WTC11 (cell line): ENCODE measurements around the gene MTFMT.

ENCODE experiments used
- ATF3 ChIP-seq: sonication (generic); formaldehyde crosslinking; conservative IDR thresholded peaks from 2 replicates; pipeline ENCODE4 v1.8.1; 2022; ENCODE audit warnings: mild to moderate bottlenecking, missing genetic modification reagents
- CTCF ChIP-seq: fragments of 200-600 bp; IDR thresholded peaks from 2 replicates; pipeline ENCODE4 v1.8.0; 2022; ENCODE audit warnings: antibody characterized with exemption
- E2F4 ChIP-seq: sonication (generic); formaldehyde crosslinking; IDR thresholded peaks from 2 replicates; pipeline ENCODE4 v1.8.1; 2022; ENCODE audit warnings: low read depth, mild to moderate bottlenecking, moderate library complexity, missing genetic modification reagents, borderline replicate concordance
- FOXK1 ChIP-seq: sonication (generic); formaldehyde crosslinking; IDR thresholded peaks from 2 replicates; pipeline ENCODE4 v1.8.0; 2022; ENCODE audit warnings: mild to moderate bottlenecking, moderate library complexity, missing genetic modification reagents
- GABPB1 ChIP-seq: sonication (generic); formaldehyde crosslinking; IDR thresholded peaks from 2 replicates; pipeline ENCODE4 v1.8.1; 2023; ENCODE audit warnings: mild to moderate bottlenecking, missing genetic modification reagents
- GTF2I ChIP-seq: fragments of 250-450 bp; sonication (Bioruptor Pico); conservative IDR thresholded peaks from 2 replicates; pipeline ENCODE4 v1.4.0; 2021; ENCODE audit warnings: mild to moderate bottlenecking
- JUN ChIP-seq: sonication (generic); formaldehyde crosslinking; IDR thresholded peaks from 2 replicates; pipeline ENCODE4 v1.8.0; 2023; ENCODE audit warnings: mild to moderate bottlenecking, missing genetic modification reagents
- SMAD4 ChIP-seq: sonication (generic); formaldehyde crosslinking; IDR thresholded peaks from 2 replicates; pipeline ENCODE4 v1.8.0; 2022; ENCODE audit warnings: mild to moderate bottlenecking, missing genetic modification reagents
- TEAD4 ChIP-seq: sonication (generic); formaldehyde crosslinking; IDR thresholded peaks from 2 replicates; pipeline ENCODE4 v1.8.0; 2022; ENCODE audit warnings: mild to moderate bottlenecking, missing genetic modification reagents
- ZBTB43 ChIP-seq: sonication (generic); formaldehyde crosslinking; IDR thresholded peaks from 2 replicates; pipeline ENCODE4 v1.8.1; 2023; ENCODE audit warnings: mild to moderate bottlenecking, missing genetic modification reagents

GRCh38 chr15:65040461-65040860 is 11.0 kb upstream of the MTFMT start:
- TF ChIP-seq GTF2I (CRISPR knock-in tag) = no peak
- no peak for TF ChIP-seq SMAD4
- TF ChIP-seq JUN = no peak
- TF ChIP-seq CTCF = no peak
- TF ChIP-seq ATF3 (CRISPR knock-in tag) = no peak
- TF ChIP-seq E2F4 = no peak
- no peak for TF ChIP-seq GABPB1 (CRISPR knock-in tag)
- no peak for TF ChIP-seq ZBTB43 (CRISPR knock-in tag)
- no peak for TF ChIP-seq TEAD4 (CRISPR knock-in tag)
- no peak for TF ChIP-seq FOXK1 (CRISPR knock-in tag)
